ENCODE results near the gene SH3GL2. TPM values are rescaled to one million over a fixed set of nuclear protein-coding genes. Genes with fewer than 3 reads are reported as not detected.

The SH3GL2 gene
- total and polyA plus RNA-seq, 2 donors (not counting 1 experiment from before 2014, with no cell fraction given): not detected

DNA sequence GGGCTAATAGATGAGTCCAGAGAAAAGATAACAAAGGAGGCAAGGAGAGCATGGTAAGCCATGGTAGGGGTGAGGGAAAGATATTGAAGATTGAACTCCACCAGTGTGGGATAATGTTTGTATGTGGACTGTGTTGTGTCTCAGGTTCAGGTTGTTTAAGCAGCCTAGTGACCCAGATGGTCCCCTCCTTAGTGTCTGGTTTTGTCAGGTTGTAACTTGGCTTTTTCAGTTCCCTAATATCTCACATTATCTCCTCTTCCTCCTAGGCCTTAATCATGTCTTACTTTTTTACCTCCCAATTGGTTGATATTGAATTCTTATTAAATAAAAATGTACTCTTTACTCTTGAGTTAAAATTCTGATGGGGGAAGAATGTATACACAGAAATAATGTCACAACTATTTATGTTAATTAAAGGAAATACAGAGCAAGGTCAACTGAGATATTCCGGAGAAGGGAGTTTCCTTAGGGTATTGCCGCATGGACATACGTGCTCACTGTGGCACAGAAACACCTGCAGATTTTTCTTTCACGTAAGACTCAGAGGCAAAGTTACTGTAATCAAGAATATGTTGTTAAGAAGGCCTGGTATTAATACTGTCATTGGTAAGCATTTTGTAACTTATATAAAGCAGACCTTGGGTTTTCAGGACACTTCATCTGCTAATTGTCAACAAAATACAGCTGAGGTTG lies 23.4 kb upstream of the SH3GL2 start:
- no peaks in the 10 kb centered on the region for H3K27me3 Mint-ChIP-seq
- Histone ChIP-seq H3K4me3 (ENCODE audit: control extremely low read depth in 1 of 5, extremely low read depth in 1 of 5, insufficient read depth in 1 of 5, low read depth in 2 of 5, low read length in 4 of 5) (no peak overlapping the region), H3K36me3 (replicated peaks in 1 of 2; ENCODE audit: control extremely low read depth in 1 of 2, control insufficient read depth in 1 of 2, extremely low read depth in 1 of 2, insufficient read depth in 2 of 2, low read length in 1 of 2) (no peaks in the 10 kb centered on the region), H2AFZ (ENCODE audit: insufficient read depth, low read depth, low read length, poor library complexity, severe bottlenecking) (no peak overlapping the region), H3K4me1 (ENCODE audit: control insufficient read depth in 2 of 2, insufficient read depth in 2 of 2, low read length in 2 of 2) (no peaks in the 10 kb centered on the region), H3K27me3 (replicated peaks in 1 of 4; ENCODE audit: control extremely low read depth in 1 of 4, control insufficient read depth in 3 of 4, insufficient read depth in 4 of 4, low read length in 3 of 4) (no peaks in the 10 kb centered on the region), H3K27ac (ENCODE audit: low read length in 2 of 2) (no peak overlapping the region), H4K20me1 (ENCODE audit: control insufficient read depth, insufficient read depth, low read length, poor library complexity, severe bottlenecking) (no peaks in the 10 kb centered on the region), H3K9ac (ENCODE audit: low read length) (no peak overlapping the region), H3K9me3 (ENCODE audit: control extremely low read depth in 1 of 3, control insufficient read depth in 2 of 3, insufficient read depth in 1 of 3, low read length in 2 of 3) (no peaks in the 10 kb centered on the region), H3K79me2 (ENCODE audit: control insufficient read depth, insufficient read depth, low read length) (no peaks in the 10 kb centered on the region), H3K4me2 (replicated peaks; ENCODE audit: low read depth, low read length, poor library complexity, severe bottlenecking) (no peak overlapping the region)
- WGBS (ENCODE audit: insufficient coverage): 100% methylated on average over 2 of the region's 4 CpGs
- TF ChIP-seq EZH2 (IDR thresholded peaks at IDR 0.05; ENCODE audit: borderline replicate concordance, insufficient read depth, low read depth, low read length, poor library complexity, severe bottlenecking): no peak
- TF ChIP-seq, protein P1, sequence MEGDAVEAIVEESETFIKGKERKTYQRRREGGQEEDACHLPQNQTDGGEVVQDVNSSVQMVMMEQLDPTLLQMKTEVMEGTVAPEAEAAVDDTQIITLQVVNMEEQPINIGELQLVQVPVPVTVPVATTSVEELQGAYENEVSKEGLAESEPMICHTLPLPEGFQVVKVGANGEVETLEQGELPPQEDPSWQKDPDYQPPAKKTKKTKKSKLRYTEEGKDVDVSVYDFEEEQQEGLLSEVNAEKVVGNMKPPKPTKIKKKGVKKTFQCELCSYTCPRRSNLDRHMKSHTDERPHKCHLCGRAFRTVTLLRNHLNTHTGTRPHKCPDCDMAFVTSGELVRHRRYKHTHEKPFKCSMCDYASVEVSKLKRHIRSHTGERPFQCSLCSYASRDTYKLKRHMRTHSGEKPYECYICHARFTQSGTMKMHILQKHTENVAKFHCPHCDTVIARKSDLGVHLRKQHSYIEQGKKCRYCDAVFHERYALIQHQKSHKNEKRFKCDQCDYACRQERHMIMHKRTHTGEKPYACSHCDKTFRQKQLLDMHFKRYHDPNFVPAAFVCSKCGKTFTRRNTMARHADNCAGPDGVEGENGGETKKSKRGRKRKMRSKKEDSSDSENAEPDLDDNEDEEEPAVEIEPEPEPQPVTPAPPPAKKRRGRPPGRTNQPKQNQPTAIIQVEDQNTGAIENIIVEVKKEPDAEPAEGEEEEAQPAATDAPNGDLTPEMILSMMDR (IDR thresholded peaks at IDR 0.05): no peak
- no peaks in the 10 kb centered on the region for H3K9me3 Mint-ChIP-seq (ENCODE audit: insufficient read depth)
- intact Hi-C loops (cut with micrococcal nuclease): no loop called here
- ChIA-PET CTCF (no interaction called here), POLR2A (no interaction called here)
- no peaks in the 10 kb centered on the region for H3K4me1 Mint-ChIP-seq
- H3K4me3 Mint-ChIP-seq: no peak overlapping the region
- DNase-seq: no peak
- H3K27ac Mint-ChIP-seq: no peak overlapping the region
- ATAC-seq (ENCODE audit: low read depth): no peak

DNA sequence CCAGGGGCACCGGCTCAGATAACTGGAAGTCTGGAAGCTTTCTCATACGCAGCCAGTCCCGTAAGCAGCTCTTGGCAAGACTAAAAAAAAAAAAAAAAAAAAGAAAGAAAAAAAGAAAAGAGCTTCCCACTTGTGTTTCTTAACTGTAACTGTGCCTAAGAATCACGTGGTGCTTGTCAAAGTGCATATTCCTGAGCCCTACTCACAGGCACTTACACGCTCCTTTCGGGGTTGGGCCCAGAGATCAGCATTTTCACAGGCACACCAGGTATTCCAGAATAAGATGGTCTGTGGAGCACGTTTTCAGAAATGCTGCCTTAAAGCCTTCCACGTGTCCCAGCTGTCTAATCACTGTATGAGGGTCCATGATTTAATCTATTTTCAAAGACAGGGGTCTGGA lies 22.6 kb upstream of the SH3GL2 start:
- intact Hi-C loops (cut with micrococcal nuclease): no loop called here
- Histone ChIP-seq H3K36me3 (replicated peaks in 1 of 2; ENCODE audit: control extremely low read depth in 1 of 2, control insufficient read depth in 1 of 2, extremely low read depth in 1 of 2, insufficient read depth in 2 of 2, low read length in 1 of 2) (no peaks in the 10 kb centered on the region), H3K4me1 (ENCODE audit: control insufficient read depth in 2 of 2, insufficient read depth in 2 of 2, low read length in 2 of 2) (no peaks in the 10 kb centered on the region), H3K27ac (ENCODE audit: low read length in 2 of 2) (no peak overlapping the region), H3K9me3 (ENCODE audit: control extremely low read depth in 1 of 3, control insufficient read depth in 2 of 3, insufficient read depth in 1 of 3, low read length in 2 of 3) (no peaks in the 10 kb centered on the region), H2AFZ (ENCODE audit: insufficient read depth, low read depth, low read length, poor library complexity, severe bottlenecking) (no peak overlapping the region), H3K79me2 (ENCODE audit: control insufficient read depth, insufficient read depth, low read length) (no peaks in the 10 kb centered on the region), H3K9ac (ENCODE audit: low read length) (no peak overlapping the region), H3K4me3 (ENCODE audit: control extremely low read depth in 1 of 5, extremely low read depth in 1 of 5, insufficient read depth in 1 of 5, low read depth in 2 of 5, low read length in 4 of 5) (no peak overlapping the region), H3K4me2 (replicated peaks; ENCODE audit: low read depth, low read length, poor library complexity, severe bottlenecking) (no peak overlapping the region), H3K27me3 (replicated peaks in 1 of 4; ENCODE audit: control extremely low read depth in 1 of 4, control insufficient read depth in 3 of 4, insufficient read depth in 4 of 4, low read length in 3 of 4) (no peaks in the 10 kb centered on the region), H4K20me1 (ENCODE audit: control insufficient read depth, insufficient read depth, low read length, poor library complexity, severe bottlenecking) (no peaks in the 10 kb centered on the region)
- Mint-ChIP-seq H3K4me1 (no peaks in the 10 kb centered on the region), H3K27me3 (no peaks in the 10 kb centered on the region), H3K9me3 (ENCODE audit: insufficient read depth) (no peaks in the 10 kb centered on the region), H3K4me3 (no peak overlapping the region), H3K27ac (no peak overlapping the region)
- TF ChIP-seq, protein P1 (IDR thresholded peaks at IDR 0.05): no peak
- TF ChIP-seq EZH2 (IDR thresholded peaks at IDR 0.05; ENCODE audit: borderline replicate concordance, insufficient read depth, low read depth, low read length, poor library complexity, severe bottlenecking): no peak
- no peak for ATAC-seq (ENCODE audit: low read depth)
- no peak for DNase-seq
- CTCF ChIA-PET: no interaction called here
- POLR2A ChIA-PET: no interaction called here
- 94% methylated on average over 5 of the region's 8 CpGs for WGBS (ENCODE audit: insufficient coverage)
